SK-N-MC (cell line): ENCODE data around the gene C9orf43.

Experiments used
- EZH2 ChIP-seq: fragments of 200-600 bp; sonication (generic); IDR thresholded peaks from one replicate; pipeline ENCODE4 v1.6.1; 2017; ENCODE audit warnings: antibody characterized with exemption
- POLR2AphosphoS5 ChIP-seq: IDR thresholded peaks from 2 replicates; pipeline ENCODE4 v1.6.1; 2012; ENCODE audit warnings: mild to moderate bottlenecking, low read depth, low read length, borderline replicate concordance

- TF ChIP-seq EZH2 (no peak), POLR2AphosphoS5 (no peak)
These were observed 40.7 kb upstream of the C9orf43 start for GRCh38 chr9:113369855-113370140.
